K562 (cell line): Measurements from ENCODE around the gene RNF11. TPM values are rescaled to one million over a fixed set of nuclear protein-coding genes. Genes with fewer than 3 reads are reported as not detected.

Experiments
- ETV5 ChIP-seq: sonication (generic); formaldehyde crosslinking; IDR thresholded peaks from 2 replicates; pipeline ENCODE4 v1.4.0; 2020; ENCODE audit warnings: low read depth, mild to moderate bottlenecking, missing genetic modification reagents
- GTF3C2 ChIP-seq: IDR thresholded peaks from 3 replicates; pipeline ENCODE4 v1.6.1; 2011; ENCODE audit warnings: borderline replicate concordance, mild to moderate bottlenecking, moderate library complexity; ENCODE audit not compliant: insufficient read length; ENCODE audit errors: extremely low read depth
- IRF2 ChIP-seq: sonication (generic); formaldehyde crosslinking; IDR thresholded peaks from 2 replicates; pipeline ENCODE4 v1.8.1; 2022; ENCODE audit warnings: mild to moderate bottlenecking, missing genetic modification reagents
- MLLT1 ChIP-seq, 2 experiments: fragments of 450-650 bp; IDR thresholded peaks; 2 replicates each; pipeline ENCODE4 v1.6.1; 2016
- NFIC ChIP-seq: fragments of 450-650 bp; IDR thresholded peaks from 2 replicates; pipeline ENCODE4 v1.6.1; 2017; ENCODE audit warnings: mild to moderate bottlenecking, inconsistent platforms
- PHB ChIP-seq: fragments of 250-450 bp; sonication (Bioruptor Pico); IDR thresholded peaks from 2 replicates; pipeline ENCODE4 v1.5.0; 2021
- PRDM10 ChIP-seq: fragments of 450-650 bp; IDR thresholded peaks from 2 replicates; pipeline ENCODE4 v1.6.1; 2018; ENCODE audit not compliant: partially characterized antibody
- RUNX1 ChIP-seq: sonication (generic); IDR thresholded peaks from 2 replicates; pipeline ENCODE4 v1.6.1; 2016; ENCODE audit warnings: antibody characterized with exemption, low read depth
- SAFB ChIP-seq: fragments of 200-400 bp; formaldehyde crosslinking; IDR thresholded peaks from 2 replicates; pipeline ENCODE4 v1.6.1; 2017; ENCODE audit warnings: low read depth, low read length, borderline replicate concordance
- STAT5B ChIP-seq: fragments of 250-450 bp; sonication (Bioruptor Pico); IDR thresholded peaks from 2 replicates; pipeline ENCODE4 v1.8.0; 2021; ENCODE audit warnings: mild to moderate bottlenecking, inconsistent platforms
- USF2 ChIP-seq: sonication (generic); formaldehyde crosslinking; IDR thresholded peaks from 2 replicates; pipeline ENCODE4 v1.5.0; 2020; ENCODE audit warnings: missing genetic modification reagents
- ZBTB9 ChIP-seq: fragments of 450-650 bp; formaldehyde crosslinking; IDR thresholded peaks from 2 replicates; pipeline ENCODE4 v1.4.0; 2020; ENCODE audit warnings: mild to moderate bottlenecking, moderate library complexity
- ZNF184 ChIP-seq: sonication (generic); formaldehyde crosslinking; IDR thresholded peaks from 2 replicates; pipeline ENCODE4 v1.5.0; 2020; ENCODE audit warnings: missing genetic modification reagents
- ZNF277 ChIP-seq: fragments of 250-450 bp; sonication (Bioruptor Pico); IDR thresholded peaks from 2 replicates; pipeline ENCODE4 v1.8.0; 2022; ENCODE audit warnings: inconsistent platforms, mild to moderate bottlenecking, moderate library complexity, borderline replicate concordance
- ZNF780A ChIP-seq: fragments of 250-450 bp; sonication (Bioruptor Pico); IDR thresholded peaks from 2 replicates; pipeline ENCODE4 v1.5.0; 2021; ENCODE audit warnings: mild to moderate bottlenecking
- polyA plus RNA-seq, 8 experiments: library from polyadenylated mRNA; depleted of rRNA in 4 of 8; stranded (reverse) in 5 of 8; unstranded in 3 of 8; fragments of >200 nt; fragmentation: Nextera tagmentation in 2 of 8; fragmentation: Illumina TruSeq in 1 of 8; extraction: Ambion mirVana in 2 of 8; extraction: Trizol in 1 of 8; gene quantifications; 2 replicates each; pipeline versions ENCODE4 v1.2.1 to v1.2.3, GENCODE V29; 2011 to 2014; ENCODE audit warnings: inconsistent platforms in 1 of 8, missing spikeins in 1 of 8
- total RNA-seq, 7 experiments: library from RNA; depleted of rRNA in 6 of 7; stranded (reverse); fragments of >200 nt in 6 of 7; fragmentation: Illumina TruSeq in 2 of 7; extraction: Trizol in 2 of 7; gene quantifications; 2 replicates each; pipeline versions ENCODE4 v1.2.1 to v1.2.3, GENCODE V29; 2011 to 2021; ENCODE audit warnings: low replicate concordance in 1 of 7

RNF11 gene
- total and polyA plus RNA-seq, 9 of the 15 experiments (the other 6 are each of a cell fraction or from before 2014, with no cell fraction given) = 5.7 to 34.3 (median 23.1) TPM

- TF ChIP-seq MLLT1 (IDR thresholded peaks at IDR 0.05) (peak; percentile 20 to 40; a peak in 1 of 4 replicates), ZNF277 (CRISPR knock-in tag) (no peak), PHB (CRISPR knock-in tag) (no peak), ETV5 (CRISPR knock-in tag) (no peak), STAT5B (CRISPR knock-in tag) (no peak), USF2 (no peak), ZBTB9 (CRISPR knock-in tag) (no peak), IRF2 (CRISPR knock-in tag) (0 out of 2 replicates have a peak, but pooled peaks have one; percentile 48), SAFB (no peak), RUNX1 (0 out of 2 replicates have a peak, but pooled peaks have one; percentile 16), ZNF184 (CRISPR knock-in tag) (no peak), NFIC (no peak), PRDM10 (no peak), ZNF780A (CRISPR knock-in tag) (no peak), GTF3C2 (no peak)
Measured at GRCh38 chr1:51236531-51237350, 668 bp downstream of the RNF11 start (continued).
